GM12892 (cell line): Measurements from ENCODE around the gene FGD4.

Source experiments
- POLR2A ChIP-seq: IDR thresholded peaks from 2 replicates; pipeline ENCODE4 v1.6.1; 2011; ENCODE audit warnings: low read depth, low read length, control low read depth
- TAF1 ChIP-seq: IDR thresholded peaks from 2 replicates; pipeline ENCODE4 v1.6.1; 2011; ENCODE audit warnings: low read depth, mild to moderate bottlenecking, control low read depth, low read length, borderline replicate concordance

GRCh38 chr12:32365473-32366064, 33.8 kb upstream of the FGD4 start:
- TF ChIP-seq TAF1 (no peak), POLR2A (no peak)
